ENCODE results near the gene DUSP16.

DUSP16 gene

DNA sequence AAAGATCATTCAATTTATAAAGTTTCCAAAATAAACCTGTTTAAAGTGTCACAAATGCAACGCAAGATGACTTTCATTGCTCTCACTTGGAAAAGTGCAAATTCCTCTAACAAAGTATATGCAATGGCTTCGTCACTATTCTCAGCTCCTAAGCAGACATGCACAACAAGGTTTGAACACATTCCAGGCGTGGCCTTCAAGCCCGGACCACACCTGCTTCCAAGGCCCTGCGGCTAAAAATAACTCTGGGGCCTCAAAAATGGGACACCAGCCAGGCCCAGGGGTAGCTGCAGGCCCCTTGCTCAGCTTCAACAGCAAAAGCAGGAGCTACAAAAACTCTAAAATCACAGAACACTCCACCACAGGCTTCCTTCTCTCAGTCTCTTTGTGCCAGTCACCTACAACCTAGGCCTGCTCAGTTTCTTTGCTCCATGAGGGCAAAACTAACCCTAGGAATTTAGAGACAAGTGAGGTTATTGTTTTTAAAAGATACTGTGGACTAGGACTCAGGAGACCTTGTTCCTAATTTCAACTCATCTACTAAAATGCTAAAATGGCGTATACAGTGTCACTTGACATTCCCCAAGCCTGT, 29.3 kb downstream of the DUSP16 start:
- DNase-seq (ENCODE audit: low read depth in 1 of 2, low spot score in 1 of 2), result no peak
- TF ChIP-seq SPI1 (IDR thresholded peaks at IDR 0.05; ENCODE audit: borderline replicate concordance, low read depth) (no peak), POLR2AphosphoS5 (IDR thresholded peaks at IDR 0.05; ENCODE audit: low read depth) (no peak), GABPA (IDR thresholded peaks at IDR 0.05; ENCODE audit: low read depth) (no peak)
- TF ChIP-seq, protein P1, sequence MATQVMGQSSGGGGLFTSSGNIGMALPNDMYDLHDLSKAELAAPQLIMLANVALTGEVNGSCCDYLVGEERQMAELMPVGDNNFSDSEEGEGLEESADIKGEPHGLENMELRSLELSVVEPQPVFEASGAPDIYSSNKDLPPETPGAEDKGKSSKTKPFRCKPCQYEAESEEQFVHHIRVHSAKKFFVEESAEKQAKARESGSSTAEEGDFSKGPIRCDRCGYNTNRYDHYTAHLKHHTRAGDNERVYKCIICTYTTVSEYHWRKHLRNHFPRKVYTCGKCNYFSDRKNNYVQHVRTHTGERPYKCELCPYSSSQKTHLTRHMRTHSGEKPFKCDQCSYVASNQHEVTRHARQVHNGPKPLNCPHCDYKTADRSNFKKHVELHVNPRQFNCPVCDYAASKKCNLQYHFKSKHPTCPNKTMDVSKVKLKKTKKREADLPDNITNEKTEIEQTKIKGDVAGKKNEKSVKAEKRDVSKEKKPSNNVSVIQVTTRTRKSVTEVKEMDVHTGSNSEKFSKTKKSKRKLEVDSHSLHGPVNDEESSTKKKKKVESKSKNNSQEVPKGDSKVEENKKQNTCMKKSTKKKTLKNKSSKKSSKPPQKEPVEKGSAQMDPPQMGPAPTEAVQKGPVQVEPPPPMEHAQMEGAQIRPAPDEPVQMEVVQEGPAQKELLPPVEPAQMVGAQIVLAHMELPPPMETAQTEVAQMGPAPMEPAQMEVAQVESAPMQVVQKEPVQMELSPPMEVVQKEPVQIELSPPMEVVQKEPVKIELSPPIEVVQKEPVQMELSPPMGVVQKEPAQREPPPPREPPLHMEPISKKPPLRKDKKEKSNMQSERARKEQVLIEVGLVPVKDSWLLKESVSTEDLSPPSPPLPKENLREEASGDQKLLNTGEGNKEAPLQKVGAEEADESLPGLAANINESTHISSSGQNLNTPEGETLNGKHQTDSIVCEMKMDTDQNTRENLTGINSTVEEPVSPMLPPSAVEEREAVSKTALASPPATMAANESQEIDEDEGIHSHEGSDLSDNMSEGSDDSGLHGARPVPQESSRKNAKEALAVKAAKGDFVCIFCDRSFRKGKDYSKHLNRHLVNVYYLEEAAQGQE (IDR thresholded peaks at IDR 0.05; ENCODE audit: insufficient replicate concordance, low read depth), result no peak
- TF ChIP-seq, protein P2, sequence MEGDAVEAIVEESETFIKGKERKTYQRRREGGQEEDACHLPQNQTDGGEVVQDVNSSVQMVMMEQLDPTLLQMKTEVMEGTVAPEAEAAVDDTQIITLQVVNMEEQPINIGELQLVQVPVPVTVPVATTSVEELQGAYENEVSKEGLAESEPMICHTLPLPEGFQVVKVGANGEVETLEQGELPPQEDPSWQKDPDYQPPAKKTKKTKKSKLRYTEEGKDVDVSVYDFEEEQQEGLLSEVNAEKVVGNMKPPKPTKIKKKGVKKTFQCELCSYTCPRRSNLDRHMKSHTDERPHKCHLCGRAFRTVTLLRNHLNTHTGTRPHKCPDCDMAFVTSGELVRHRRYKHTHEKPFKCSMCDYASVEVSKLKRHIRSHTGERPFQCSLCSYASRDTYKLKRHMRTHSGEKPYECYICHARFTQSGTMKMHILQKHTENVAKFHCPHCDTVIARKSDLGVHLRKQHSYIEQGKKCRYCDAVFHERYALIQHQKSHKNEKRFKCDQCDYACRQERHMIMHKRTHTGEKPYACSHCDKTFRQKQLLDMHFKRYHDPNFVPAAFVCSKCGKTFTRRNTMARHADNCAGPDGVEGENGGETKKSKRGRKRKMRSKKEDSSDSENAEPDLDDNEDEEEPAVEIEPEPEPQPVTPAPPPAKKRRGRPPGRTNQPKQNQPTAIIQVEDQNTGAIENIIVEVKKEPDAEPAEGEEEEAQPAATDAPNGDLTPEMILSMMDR (IDR thresholded peaks at IDR 0.05; ENCODE audit: insufficient read depth, low read length), result no peak
- no peak overlapping the region for H3K27ac ChIP-seq (replicated peaks)
- H3K4me3 ChIP-seq (replicated peaks; ENCODE audit: insufficient read depth, low read length), result no peak overlapping the region
- no peaks in the 10 kb centered on the region for H3K27me3 ChIP-seq (ENCODE audit: insufficient read depth, poor library complexity, severe bottlenecking)

GRCh38 chr12:12531194-12531593, 31.5 kb downstream of the DUSP16 start:
- TF ChIP-seq, protein P2 (IDR thresholded peaks at IDR 0.05; ENCODE audit: insufficient read depth, low read length), result no peak
- TF ChIP-seq GABPA (IDR thresholded peaks at IDR 0.05; ENCODE audit: low read depth) (no peak), SPI1 (IDR thresholded peaks at IDR 0.05; ENCODE audit: borderline replicate concordance, low read depth) (no peak), POLR2AphosphoS5 (IDR thresholded peaks at IDR 0.05; ENCODE audit: low read depth) (no peak)
- TF ChIP-seq, protein P1 (IDR thresholded peaks at IDR 0.05; ENCODE audit: insufficient replicate concordance, low read depth), result no peak
- no peak for DNase-seq (ENCODE audit: low read depth in 1 of 2, low spot score in 1 of 2)
- Histone ChIP-seq H3K27ac (replicated peaks) (no peak overlapping the region), H3K4me3 (replicated peaks; ENCODE audit: insufficient read depth, low read length) (no peak overlapping the region), H3K27me3 (ENCODE audit: insufficient read depth, poor library complexity, severe bottlenecking) (no peaks in the 10 kb centered on the region)

DNA sequence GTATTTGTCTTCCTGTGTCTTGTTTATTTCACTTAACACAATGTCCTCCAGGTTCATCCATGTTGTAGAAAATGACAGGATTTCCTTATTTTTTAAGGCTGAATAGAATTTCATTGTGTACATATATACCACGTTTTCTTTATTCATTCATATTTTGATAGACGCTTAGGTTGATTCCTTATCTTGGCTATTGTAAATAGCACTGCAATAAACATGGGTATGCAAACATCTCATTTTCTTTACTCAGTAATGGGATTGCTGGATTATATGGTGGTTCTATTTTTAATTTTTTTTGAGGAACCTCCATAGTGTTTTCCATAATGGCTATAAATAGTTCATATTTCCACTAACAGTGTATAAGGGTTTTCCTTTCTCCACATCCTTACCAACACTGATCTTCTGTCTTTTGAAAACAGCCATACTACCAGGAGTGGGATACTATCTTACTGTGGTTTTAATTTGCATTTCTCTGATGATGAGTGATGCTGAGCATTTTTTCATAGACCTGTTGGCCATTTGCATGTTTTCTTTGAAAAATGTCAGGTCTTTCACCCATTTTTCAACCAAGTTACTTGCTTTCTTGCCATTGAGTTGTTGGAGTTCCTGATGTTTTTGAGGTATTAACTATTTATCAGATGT, 32.8 kb downstream of the DUSP16 start:
- DNase-seq (ENCODE audit: low read depth in 1 of 2, low spot score in 1 of 2), result no peak
- TF ChIP-seq GABPA (IDR thresholded peaks at IDR 0.05; ENCODE audit: low read depth) (no peak), SPI1 (IDR thresholded peaks at IDR 0.05; ENCODE audit: borderline replicate concordance, low read depth) (no peak), POLR2AphosphoS5 (IDR thresholded peaks at IDR 0.05; ENCODE audit: low read depth) (no peak)
- TF ChIP-seq, protein P2 (IDR thresholded peaks at IDR 0.05; ENCODE audit: insufficient read depth, low read length), result no peak
- TF ChIP-seq, protein P1 (IDR thresholded peaks at IDR 0.05; ENCODE audit: insufficient replicate concordance, low read depth), result no peak

More for the DNA sequence above, 32.8 kb downstream of the DUSP16 start:
- Histone ChIP-seq H3K27me3 (ENCODE audit: insufficient read depth, poor library complexity, severe bottlenecking) (no peaks in the 10 kb centered on the region), H3K4me3 (replicated peaks; ENCODE audit: insufficient read depth, low read length) (no peak overlapping the region), H3K27ac (replicated peaks) (no peak overlapping the region)
